HG02759 (cell line): ENCODE measurements around the gene POU6F2.

Experiments used
- ATAC-seq: cut with Tn5 transposase; IDR thresholded peaks from one replicate; pipeline ENCODE4 v1.9.1; 2021; ENCODE audit warnings: mild to moderate bottlenecking, moderate library complexity; ENCODE audit not compliant: unreplicated experiment

POU6F2 gene

DNA sequence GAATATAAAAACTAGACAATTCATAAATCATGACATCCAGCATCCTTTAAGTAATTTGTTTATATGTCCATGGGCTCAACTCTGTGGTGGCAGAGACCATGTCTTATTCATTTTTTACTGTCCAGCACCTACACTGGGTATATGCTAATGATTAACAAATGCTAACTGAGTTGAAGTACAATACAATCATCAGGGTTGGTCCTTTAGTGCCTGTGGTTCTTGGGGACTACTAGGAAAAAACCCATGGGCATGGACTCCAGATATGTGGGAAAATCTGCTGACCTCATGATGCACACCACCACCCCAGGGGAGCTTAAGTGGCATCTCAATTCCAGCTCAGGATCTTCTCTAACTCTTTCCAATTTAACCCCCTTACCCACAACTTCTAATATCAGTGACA, 503.2 kb downstream of the POU6F2 start:
- ATAC-seq, result no peak

DNA sequence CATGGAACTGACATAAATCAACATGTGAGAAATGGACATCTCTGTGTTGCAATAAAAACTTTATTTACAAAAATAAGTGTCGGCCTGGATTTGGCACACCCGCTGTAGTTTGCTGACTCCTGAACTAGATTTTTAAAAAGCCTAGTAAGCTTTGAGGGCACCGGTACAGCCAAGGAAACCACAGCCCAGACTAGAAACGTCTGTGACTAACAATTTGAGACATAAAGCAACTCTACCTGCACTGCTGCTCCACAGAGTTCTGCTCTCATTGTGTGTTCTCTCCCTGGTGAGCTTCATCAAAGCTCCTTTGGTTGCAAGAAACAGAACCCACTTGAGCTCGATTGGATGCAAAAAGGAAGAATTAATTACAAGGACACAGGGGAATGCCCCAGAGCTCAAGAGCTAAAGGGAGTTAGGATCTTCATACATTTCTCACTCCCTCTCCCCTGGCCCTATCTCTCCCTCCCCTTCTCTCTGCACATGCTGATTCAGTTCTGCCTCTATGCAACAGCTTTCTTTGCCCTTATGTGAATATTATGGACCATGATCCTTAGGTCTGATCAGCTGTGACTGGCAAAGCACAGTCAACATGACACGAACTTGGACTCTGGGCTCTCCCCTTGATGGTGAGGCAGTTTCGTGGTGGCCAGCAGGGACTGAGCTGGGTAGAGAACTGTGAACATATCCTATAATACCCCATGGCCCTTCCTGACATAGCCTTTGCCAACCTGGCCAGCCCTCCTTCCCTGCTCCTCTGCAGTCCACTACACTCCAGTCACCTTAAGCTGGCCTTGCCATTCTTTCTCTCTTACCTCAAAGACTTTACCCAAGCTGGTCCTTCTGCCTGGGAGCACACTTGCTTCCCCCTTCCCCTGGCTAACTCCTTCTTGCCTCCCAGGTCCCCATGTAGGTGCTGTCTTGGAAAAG, 511.0 kb downstream of the POU6F2 start:
- no peak for ATAC-seq

- no peak for ATAC-seq
These were observed 512.6 kb downstream of the POU6F2 start for GRCh38 chr7:39490296-39490695.

- no peak for ATAC-seq
These were observed 516.2 kb downstream of the POU6F2 start for GRCh38 chr7:39493934-39494333.

DNA sequence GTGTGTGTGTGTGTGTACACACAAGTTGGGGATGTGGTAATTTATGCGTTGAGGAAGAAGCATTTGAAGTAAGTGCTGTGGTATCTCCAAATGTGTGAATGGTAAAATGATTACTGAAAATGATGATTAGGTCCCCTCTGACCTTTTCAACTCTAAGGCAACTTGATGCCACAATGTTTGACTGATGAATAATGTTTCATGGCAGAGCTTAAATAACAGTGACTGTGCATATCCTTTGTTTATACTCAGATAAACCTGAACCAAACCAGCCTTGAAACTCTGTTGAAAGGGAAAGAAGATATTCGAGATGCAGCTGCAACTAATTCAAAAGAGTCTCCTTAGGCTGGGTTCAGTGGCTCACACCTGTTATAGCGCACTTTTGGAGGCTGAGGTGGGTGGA, 523.6 kb downstream of the POU6F2 start:
- no peak for ATAC-seq

DNA sequence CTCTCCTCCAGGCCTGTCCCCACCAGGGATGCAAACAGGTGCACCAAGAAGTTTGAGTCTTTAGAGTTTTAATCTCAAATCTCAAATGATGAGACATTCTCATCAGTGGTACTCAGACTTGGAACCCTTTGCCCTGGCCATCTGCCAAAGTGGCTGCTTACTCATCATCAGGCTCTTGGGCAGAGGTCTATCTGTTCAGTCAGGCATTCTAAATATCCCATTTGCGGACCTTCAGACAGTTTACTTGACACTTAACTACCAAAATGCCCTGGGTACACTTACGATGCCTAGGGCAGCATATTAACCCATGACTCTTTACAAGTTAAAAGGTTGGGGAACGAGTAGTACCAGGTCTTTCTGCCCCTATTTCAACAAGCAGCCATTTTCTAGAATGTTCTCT, 527.3 kb downstream of the POU6F2 start:
- ATAC-seq, result no peak

DNA sequence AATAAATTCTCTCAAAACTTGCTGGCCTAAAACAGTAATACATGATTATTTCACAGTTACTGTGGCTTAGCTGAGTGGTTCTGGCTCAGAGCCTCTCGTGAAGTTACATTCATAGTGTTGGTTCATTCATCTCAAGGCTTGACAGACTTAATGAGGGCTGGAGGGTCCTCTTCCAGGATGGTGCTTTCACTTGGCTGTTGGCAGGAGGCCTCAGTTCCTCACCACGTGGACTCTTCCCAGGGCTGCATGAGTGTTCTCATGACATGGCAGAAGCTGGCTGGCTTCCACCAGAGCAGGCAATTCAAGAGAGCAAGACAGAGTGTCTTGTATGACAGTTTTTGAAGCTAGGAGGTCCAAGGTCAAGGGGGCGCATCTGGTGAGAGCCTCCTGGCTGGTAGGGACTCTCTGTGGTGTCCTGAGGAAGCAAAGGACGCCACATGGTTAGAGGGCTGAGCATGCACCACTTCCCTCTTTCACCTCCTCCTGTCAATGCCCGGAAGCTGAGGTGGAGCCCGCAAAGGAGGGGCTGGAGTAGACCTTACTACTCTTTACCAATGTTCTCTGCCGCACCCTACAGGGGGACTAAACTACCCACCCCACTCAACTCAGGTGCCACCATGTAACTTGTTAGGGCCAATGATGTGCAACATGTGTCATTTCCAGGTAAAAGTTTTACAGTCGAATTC, 530.3 kb downstream of the POU6F2 start:
- ATAC-seq, result peak; percentile 55

- ATAC-seq, result no peak
These were observed 531.7 kb downstream of the POU6F2 start for GRCh38 chr7:39509436-39509835.

DNA sequence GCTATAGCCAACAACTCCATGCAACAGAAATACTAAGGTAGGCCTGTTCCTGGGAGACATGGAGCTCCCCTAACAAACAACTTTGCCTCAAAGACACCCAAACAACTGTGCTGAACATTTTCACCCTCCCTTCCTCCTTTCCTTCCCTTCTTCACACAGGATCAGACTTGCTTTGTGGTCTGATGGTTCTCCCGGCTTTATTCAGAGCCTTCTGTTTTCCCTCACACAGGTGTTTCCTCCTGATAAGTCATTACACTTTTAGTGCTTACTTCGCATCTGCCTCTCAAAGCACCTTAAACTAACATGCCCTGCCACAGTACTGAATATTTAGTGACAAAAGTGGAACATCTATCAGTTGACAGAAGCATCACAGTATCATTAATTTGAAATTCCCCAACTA, 532.2 kb downstream of the POU6F2 start:
- ATAC-seq, result no peak

GRCh38 chr7:39510864-39511354, 533.2 kb downstream of the POU6F2 start:
- ATAC-seq, result no peak

GRCh38 chr7:39515534-39516228, 538.0 kb downstream of the POU6F2 start:
- no peak for ATAC-seq

- no peak for ATAC-seq
These were observed 538.8 kb downstream of the POU6F2 start for GRCh38 chr7:39516498-39516897.

DNA sequence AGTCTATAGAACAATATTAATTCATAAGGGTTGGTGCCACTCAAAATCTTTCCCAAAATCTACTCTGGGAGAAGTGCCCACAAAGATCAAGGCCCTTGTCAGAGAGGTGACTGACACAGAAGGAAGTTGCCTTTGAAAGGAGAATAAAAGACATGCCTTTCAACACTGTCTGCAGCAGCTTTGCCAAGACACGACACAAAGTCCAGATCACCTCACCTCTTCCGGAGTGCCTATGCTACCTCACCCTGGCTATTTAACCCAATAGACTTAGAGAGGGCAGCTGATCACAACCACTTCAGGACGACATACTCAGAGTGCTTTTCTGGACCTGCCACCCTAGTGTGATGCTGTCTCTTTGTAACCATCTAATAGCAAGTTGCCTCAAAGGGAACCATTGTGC, 539.5 kb downstream of the POU6F2 start:
- no peak for ATAC-seq
